ENCODE data around the gene INPP5D. TPM values are rescaled to one million over a fixed set of nuclear protein-coding genes. Genes with fewer than 3 reads are reported as not detected.

Gene INPP5D
- total and polyA plus RNA-seq, 2 of the 13 experiments (the other 11 are each of a cell fraction or from before 2014, with no cell fraction given), result 16.7 to 18.0 TPM

GRCh38 chr2:233053928-233054784 is 6.0 kb upstream of the INPP5D start (continued):
- TF ChIP-seq KAT8 (CRISPR knock-in tag; IDR thresholded peaks at IDR 0.05), result 0 out of 2 replicates have a peak, but pooled peaks have one; percentile 18
- TF ChIP-seq ESRRA (CRISPR knock-in tag; IDR thresholded peaks at IDR 0.05; ENCODE audit: low read depth), result 0 out of 2 replicates have a peak, but pooled peaks have one; percentile 21
- peak; percentile 69; the same call in 1 of the 2 replicates for TF ChIP-seq SMC3 (IDR thresholded peaks at IDR 0.05; ENCODE audit: low read length)
- no peak for TF ChIP-seq ZNF674 (CRISPR knock-in tag; IDR thresholded peaks at IDR 0.05; ENCODE audit: low read depth)
- no peak for TF ChIP-seq CC2D1A (CRISPR knock-in tag; IDR thresholded peaks at IDR 0.05)
- TF ChIP-seq, protein P1, sequence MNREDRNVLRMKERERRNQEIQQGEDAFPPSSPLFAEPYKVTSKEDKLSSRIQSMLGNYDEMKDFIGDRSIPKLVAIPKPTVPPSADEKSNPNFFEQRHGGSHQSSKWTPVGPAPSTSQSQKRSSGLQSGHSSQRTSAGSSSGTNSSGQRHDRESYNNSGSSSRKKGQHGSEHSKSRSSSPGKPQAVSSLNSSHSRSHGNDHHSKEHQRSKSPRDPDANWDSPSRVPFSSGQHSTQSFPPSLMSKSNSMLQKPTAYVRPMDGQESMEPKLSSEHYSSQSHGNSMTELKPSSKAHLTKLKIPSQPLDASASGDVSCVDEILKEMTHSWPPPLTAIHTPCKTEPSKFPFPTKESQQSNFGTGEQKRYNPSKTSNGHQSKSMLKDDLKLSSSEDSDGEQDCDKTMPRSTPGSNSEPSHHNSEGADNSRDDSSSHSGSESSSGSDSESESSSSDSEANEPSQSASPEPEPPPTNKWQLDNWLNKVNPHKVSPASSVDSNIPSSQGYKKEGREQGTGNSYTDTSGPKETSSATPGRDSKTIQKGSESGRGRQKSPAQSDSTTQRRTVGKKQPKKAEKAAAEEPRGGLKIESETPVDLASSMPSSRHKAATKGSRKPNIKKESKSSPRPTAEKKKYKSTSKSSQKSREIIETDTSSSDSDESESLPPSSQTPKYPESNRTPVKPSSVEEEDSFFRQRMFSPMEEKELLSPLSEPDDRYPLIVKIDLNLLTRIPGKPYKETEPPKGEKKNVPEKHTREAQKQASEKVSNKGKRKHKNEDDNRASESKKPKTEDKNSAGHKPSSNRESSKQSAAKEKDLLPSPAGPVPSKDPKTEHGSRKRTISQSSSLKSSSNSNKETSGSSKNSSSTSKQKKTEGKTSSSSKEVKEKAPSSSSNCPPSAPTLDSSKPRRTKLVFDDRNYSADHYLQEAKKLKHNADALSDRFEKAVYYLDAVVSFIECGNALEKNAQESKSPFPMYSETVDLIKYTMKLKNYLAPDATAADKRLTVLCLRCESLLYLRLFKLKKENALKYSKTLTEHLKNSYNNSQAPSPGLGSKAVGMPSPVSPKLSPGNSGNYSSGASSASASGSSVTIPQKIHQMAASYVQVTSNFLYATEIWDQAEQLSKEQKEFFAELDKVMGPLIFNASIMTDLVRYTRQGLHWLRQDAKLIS (CRISPR knock-in tag; IDR thresholded peaks at IDR 0.05), result no peak
- TF ChIP-seq ZNF761 (CRISPR knock-in tag; conservative IDR thresholded peaks at IDR 0.05), result no peak
- TF ChIP-seq ZMYM4 (CRISPR knock-in tag; IDR thresholded peaks at IDR 0.05), result 0 out of 2 replicates have a peak, but pooled peaks have one; percentile 40
- no peak for TF ChIP-seq ZBTB46 (CRISPR knock-in tag; IDR thresholded peaks at IDR 0.05; ENCODE audit: borderline replicate concordance)
- TF ChIP-seq, protein P2, sequence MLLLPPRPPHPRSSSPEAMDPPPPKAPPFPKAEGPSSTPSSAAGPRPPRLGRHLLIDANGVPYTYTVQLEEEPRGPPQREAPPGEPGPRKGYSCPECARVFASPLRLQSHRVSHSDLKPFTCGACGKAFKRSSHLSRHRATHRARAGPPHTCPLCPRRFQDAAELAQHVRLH (CRISPR knock-in tag; IDR thresholded peaks at IDR 0.05; ENCODE audit: borderline replicate concordance, low read depth), result peak; percentile 43; the same call in 1 of the 2 replicates
- TF ChIP-seq, protein P3, sequence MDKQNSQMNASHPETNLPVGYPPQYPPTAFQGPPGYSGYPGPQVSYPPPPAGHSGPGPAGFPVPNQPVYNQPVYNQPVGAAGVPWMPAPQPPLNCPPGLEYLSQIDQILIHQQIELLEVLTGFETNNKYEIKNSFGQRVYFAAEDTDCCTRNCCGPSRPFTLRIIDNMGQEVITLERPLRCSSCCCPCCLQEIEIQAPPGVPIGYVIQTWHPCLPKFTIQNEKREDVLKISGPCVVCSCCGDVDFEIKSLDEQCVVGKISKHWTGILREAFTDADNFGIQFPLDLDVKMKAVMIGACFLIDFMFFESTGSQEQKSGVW (CRISPR knock-in tag; IDR thresholded peaks at IDR 0.05; ENCODE audit: borderline replicate concordance), result no peak
- no peak for TF ChIP-seq SRF (IDR thresholded peaks at IDR 0.05; ENCODE audit: low read depth, low read length)
- no peak for TF ChIP-seq ZNF101 (CRISPR knock-in tag; IDR thresholded peaks at IDR 0.05; ENCODE audit: borderline replicate concordance, low read depth)
- peak; percentile 28; the same call in 1 of the 2 replicates for TF ChIP-seq RXRA (CRISPR knock-in tag; IDR thresholded peaks at IDR 0.05)
- TF ChIP-seq SOX6 (IDR thresholded peaks at IDR 0.05), result no peak
- TF ChIP-seq SOX6 (CRISPR knock-in tag; IDR thresholded peaks at IDR 0.05), result peak; percentile 37; the same call in 1 of the 2 replicates
- peak; percentile 42 for TF ChIP-seq YY1 (IDR thresholded peaks at IDR 0.05; ENCODE audit: insufficient read depth, insufficient replicate concordance, low read depth, low read length)
- 0 out of 2 replicates have a peak, but pooled peaks have one; percentile 22 for TF ChIP-seq ZFY (CRISPR knock-in tag; IDR thresholded peaks at IDR 0.05)
- TF ChIP-seq KDM2A (CRISPR knock-in tag; IDR thresholded peaks at IDR 0.05; ENCODE audit: borderline replicate concordance, low read depth), result peak; percentile 85
- TF ChIP-seq HMG20B (CRISPR knock-in tag; conservative IDR thresholded peaks at IDR 0.05), result no peak
- TF ChIP-seq MXD1 (CRISPR knock-in tag; IDR thresholded peaks at IDR 0.05), result 0 out of 2 replicates have a peak, but pooled peaks have one; percentile 46
- no peak for TF ChIP-seq AGO2 (optimal IDR thresholded peaks at IDR 0.05; ENCODE audit: low read depth, low read length)
